ENCODE results near the gene VBP1.
"Not testable (repeated sequence)": the region's sequence is repeated elsewhere in the genome, so short reads cannot be mapped to it uniquely, and the experiment has no call there.

The VBP1 gene, protein sequence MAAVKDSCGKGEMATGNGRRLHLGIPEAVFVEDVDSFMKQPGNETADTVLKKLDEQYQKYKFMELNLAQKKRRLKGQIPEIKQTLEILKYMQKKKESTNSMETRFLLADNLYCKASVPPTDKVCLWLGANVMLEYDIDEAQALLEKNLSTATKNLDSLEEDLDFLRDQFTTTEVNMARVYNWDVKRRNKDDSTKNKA

DNA sequence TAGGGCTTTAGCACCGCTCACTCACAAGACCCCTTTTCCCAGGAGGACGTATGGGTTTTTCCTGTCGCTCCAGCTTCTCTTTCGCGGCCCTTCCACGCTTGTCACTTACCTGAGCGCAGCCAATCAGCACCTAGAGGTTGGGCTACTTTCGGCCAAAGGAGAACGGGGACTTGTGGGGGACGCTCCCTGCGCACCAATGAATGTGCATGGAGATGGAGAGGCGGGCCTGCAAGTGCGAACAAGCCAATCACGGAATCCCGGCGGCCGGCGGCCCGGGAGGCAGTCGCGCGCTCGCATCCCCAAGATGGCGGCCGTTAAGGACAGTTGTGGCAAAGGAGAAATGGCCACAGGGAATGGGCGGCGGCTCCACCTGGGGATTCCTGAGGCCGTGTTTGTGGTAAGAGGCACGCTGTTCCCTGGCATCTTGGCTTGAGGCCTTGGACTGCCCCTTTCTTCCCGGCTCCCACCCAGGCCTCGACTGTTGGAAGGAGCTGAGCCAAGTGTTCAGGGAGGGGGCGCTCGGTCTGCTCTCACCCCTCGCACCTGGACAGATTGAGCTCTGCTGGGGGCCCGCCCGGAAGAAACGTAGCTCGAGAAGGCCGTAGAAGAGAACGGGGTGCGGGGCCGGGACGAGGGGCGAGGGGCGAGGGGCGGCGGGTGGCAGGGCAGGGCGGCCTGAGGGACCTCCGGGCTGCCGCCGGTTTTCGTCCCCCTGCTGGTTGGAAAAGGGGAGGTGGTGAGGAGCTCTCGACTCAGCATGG, at the start of gene VBP1:
TSS of gene VBP1 (plus strand) at position 282 of the 761 bp plus-strand sequence. CDS start at position 305, 23 bp downstream.
- in situ Hi-C loops (cut with HindIII; ENCODE audit: low sequenced_read_pairs): no loop called here

DNA sequence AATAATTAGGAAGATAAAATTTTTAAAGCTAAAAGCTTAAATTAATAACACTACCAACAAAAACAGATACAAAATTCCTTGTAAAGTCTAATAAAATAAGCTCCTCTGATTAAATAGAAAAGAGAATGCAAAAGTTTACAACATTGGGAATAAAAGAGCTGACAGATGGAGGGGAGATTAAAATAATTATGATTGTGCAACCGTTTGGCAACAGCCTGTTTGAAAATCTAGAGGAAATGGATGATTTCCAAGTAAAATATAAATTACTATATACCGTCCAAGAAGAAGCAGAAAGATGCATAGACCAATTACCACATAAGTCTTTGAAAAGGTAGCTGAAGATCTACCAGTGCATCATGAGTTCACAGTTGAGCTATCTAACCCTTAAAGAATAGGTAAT, 46.4 kb upstream of the VBP1 start:
- in situ Hi-C loops (cut with HindIII; ENCODE audit: low sequenced_read_pairs): no loop called here

DNA sequence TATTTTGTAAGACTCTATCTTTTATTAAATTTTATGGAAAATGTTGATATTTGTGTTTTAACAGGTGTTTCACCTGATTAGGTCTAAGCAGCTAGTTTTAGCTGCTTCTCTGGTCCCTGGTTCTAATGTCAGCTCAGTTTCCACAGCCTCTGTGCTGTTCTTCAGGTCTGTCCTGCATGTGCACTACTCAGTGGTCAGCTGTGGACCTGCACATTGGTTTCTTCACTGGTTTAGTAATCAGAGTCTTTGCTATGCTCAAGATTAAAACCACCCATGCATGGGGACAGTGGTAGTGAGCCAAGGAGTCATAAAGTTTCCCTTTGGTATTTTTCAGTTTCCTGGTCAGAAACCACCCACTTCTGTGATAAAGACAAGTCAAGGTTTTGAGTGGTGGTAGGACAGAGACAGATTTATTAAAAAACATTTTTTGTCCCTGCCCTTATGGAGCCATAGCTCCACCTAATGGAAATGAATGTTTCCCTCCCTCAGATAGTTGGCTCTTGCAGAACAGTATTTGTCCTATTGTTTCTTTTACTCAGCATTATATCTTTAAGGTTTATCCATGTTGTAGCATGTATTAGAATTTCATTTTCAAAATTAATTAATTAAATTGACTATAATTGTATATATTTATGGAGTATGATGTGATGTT, 36.8 kb upstream of the VBP1 start:
- in situ Hi-C loops (cut with HindIII; ENCODE audit: low sequenced_read_pairs): no loop called here

DNA sequence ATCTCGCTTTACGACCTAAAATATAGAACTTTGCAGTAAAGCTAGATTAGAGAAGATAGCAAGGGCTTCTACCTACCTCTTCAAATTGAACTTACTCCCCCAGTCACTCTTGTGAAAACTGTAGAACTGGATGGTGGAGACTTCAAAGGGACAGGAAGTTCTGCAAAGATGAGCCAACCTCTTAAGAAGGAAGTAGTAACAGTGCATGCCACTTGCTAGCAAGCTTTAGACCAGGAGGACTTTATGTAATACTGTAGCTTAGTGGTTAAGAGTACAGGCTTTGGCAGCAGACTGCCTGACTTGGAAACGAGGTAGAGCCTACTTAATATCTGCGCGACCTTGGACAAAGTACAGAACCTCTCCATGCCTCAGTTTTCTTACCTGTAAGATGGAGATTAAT, 27.5 kb upstream of the VBP1 start:
- in situ Hi-C loops (cut with HindIII; ENCODE audit: low sequenced_read_pairs): no loop called here

DNA sequence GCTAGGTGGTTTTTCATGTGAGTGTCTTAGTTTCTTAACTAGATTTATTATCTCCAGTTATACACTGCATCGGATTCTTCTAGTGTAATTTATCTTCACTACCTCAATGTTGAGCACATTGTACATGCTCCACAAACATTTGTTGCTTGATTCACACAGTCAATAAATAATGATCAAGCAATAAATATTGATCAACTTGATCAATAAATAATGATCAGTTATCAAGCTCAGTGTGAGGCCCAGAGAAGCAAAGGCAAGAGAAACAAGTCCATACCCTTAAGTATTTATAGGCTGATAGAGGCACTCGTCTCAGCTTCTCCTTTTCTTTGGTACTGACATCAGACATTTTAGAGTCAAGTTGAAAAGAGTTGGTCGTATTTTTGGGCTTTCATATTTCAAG, 5.1 kb upstream of the VBP1 start:
- in situ Hi-C loops (cut with HindIII; ENCODE audit: low sequenced_read_pairs): no loop called here

DNA sequence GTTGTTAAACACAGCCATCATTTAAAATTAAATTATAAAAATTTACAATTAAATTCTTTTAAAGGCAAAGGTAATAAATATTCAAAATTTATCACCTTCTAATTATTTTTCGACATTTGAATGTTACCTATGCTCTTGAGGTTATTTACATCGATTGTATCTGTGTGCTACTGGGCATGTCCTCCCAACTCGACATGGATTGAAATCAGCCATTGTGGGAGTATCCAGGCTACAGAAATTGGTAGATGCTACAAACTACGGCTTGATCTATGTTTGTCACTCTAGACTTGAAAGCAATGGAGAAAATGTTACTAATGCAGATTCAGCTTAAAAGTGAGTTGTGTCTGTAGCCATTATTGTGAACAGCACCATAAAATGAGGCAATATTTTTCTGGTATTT, 2.5 kb upstream of the VBP1 start:
- in situ Hi-C loops (cut with HindIII; ENCODE audit: low sequenced_read_pairs): no loop called here

DNA sequence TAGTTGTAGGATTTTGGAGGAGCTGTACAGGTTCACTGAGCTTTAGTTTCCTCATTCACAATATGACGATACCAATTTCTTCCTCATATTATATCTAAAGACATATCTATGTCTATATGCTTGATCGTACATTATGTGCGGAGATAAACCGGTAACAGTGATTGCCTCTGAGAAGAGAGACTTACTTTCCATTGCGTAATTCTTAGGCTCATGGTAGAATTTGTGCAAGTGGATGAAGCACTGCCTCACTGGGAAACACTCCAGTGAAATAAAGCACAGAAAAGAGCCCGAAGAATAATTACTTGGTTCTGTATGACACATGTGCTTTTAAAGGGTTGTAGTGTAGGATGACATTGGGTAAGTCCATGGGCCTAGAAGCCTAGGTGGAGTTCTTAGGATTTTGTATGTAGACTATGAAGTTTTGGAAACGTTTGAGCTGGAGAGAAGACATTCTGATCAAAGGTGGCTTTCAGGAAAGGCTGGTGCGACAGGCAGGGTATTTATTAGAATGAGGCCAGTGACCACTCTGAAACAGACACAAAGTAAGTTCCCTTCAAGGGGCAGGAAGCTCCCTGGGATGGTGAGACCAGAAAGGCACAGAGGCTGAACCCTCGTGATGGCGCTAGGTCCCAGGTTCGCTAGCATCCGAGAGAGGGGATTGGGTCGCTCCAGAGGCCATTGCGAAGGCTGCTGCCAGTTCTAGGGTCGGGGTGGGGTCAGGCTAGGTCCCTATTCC, 649 bp upstream of the VBP1 start:
- in situ Hi-C loops (cut with HindIII; ENCODE audit: low sequenced_read_pairs): no loop called here

GRCh38 chrX:155216940-155217440, 730 bp downstream of the VBP1 start:
- in situ Hi-C loops (cut with HindIII; ENCODE audit: low sequenced_read_pairs): no loop called here

DNA sequence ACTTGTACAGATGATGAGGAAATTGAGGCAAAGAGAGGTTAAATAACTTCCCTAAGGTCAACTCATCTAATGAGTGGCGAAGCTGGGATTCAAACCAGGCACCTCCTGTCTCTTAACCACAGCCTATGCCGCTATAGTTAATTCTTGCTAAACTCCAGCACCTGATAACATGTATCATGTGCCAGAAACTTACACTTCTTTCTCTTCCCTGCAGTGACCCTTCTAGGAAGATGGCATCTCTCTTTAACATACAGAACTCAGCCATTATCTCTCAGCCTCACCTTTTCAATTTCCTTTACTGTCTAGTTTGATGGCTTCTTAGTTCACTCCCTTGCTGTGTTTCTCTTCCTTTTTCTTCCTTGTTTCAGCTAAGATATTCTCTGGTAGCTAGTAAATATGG, 2.5 kb downstream of the VBP1 start:
- in situ Hi-C loops (cut with HindIII; ENCODE audit: low sequenced_read_pairs): no loop called here

DNA sequence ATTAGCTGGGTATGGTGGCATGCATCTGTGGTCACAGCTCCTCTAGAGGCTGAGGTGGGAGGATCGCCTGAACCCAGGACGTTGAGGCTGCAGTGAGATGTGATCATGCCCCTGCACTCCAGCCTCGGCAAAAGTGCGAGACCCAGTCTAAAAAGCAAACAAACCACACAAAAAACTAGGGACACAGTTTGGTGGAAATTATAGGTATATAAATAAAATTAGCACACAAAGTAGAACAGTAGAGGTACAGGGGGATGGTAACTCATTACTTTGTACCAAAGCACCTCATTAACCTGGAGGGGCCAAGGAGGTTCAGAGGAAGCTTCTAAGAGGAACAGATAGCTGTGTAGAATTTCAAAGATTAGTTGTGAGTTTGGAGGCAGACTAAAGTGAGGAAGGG, 5.1 kb downstream of the VBP1 start:
- in situ Hi-C loops (cut with HindIII; ENCODE audit: low sequenced_read_pairs): no loop called here

DNA sequence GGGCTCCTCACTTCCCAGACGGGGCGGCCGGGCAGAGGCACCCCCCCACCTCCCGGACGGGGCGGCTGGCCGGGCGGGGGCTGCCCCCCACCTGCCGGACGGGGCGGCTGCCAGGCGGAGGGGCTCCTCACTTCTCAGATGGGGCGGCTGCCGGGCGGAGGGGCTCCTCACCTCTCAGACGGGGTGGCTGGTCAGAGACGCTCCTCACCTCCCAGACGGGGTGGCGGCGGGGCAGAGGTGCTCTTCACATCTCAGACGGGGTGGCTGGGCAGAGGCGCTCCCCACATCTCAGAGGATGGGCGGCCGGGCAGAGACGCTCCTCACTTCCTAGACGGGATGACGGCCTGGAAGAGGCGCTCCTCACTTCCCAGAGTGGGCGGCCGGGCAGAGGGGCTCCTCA, 7.5 kb downstream of the VBP1 start:
- in situ Hi-C loops (cut with HindIII; ENCODE audit: low sequenced_read_pairs): not testable (repeated sequence)

DNA sequence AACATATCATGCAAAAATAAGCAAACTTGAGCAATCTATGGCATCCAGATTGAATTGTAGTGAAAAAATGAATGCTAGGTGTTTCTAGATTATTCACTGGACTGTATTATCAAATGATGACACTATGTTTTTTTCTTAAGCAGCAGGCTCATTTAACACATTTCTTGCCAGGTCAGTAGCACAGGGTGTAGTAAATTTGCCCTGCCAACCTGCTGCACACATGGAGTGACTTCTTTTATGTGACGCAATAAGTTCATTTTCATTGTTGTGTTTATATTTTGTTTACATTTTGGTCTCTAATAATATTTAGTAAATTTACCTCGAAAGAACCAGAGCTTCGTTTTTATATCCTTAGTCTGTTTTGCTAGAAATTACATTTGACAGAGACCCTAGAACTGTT, 9.5 kb downstream of the VBP1 start:
- in situ Hi-C loops (cut with HindIII; ENCODE audit: low sequenced_read_pairs): no loop called here

DNA sequence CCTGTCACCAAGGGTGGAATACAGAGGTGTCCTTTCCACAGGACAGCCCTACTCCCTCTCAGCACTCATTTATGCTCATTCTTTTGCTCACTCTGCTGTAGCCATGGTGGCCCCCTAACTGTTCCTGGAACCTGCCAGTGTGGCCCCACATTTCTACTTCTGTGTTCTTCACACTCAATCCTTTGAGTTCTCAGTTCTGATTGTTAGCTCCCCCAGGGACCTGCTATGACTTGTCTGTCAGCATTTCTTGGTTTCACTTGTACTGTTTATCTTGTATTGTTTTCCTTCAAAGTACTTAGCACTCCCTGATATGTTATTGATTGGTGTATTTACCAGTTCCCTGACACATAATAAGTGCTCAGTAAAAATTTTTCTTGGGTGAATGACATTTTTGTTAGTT, 14.9 kb downstream of the VBP1 start:
- in situ Hi-C loops (cut with HindIII; ENCODE audit: low sequenced_read_pairs): no loop called here

GRCh38 chrX:155235891-155236290, 19.6 kb downstream of the VBP1 start:
- in situ Hi-C loops (cut with HindIII; ENCODE audit: low sequenced_read_pairs): no loop called here

GRCh38 chrX:155237719-155238118, 21.5 kb downstream of the VBP1 start:
- in situ Hi-C loops (cut with HindIII; ENCODE audit: low sequenced_read_pairs): no loop called here

DNA sequence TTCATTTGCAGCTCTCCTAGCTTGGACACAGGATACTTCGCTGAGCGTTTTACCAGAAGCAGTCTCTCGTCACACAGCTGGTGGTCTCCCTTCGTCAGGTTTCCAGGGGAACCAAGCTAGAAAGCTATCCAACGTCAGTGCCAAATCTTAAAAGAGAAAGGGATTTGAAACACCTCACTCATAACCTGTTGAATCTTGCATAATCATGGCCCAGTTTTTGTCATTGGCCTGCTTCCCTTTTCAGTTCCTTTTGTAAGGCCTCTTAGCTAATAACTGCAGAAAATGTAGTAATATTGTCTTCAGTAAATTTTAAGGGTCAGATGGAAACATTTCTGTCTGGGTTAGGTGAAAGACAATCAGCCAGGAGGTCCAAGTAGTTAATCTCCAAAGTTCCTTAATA, 26.0 kb downstream of the VBP1 start:
- in situ Hi-C loops (cut with HindIII; ENCODE audit: low sequenced_read_pairs): no loop called here

- in situ Hi-C loops (cut with HindIII; ENCODE audit: low sequenced_read_pairs): no loop called here
Observed at GRCh38 chrX:155246748-155247147, 30.5 kb downstream of the VBP1 start.

GRCh38 chrX:155247497-155247896, 31.2 kb downstream of the VBP1 start:
- in situ Hi-C loops (cut with HindIII; ENCODE audit: low sequenced_read_pairs): no loop called here

- in situ Hi-C loops (cut with HindIII; ENCODE audit: low sequenced_read_pairs): no loop called here
Observed at GRCh38 chrX:155251391-155251790, 35.1 kb downstream of the VBP1 start.

GRCh38 chrX:155259752-155260151, 43.5 kb downstream of the VBP1 start:
- in situ Hi-C loops (cut with HindIII; ENCODE audit: low sequenced_read_pairs): no loop called here

DNA sequence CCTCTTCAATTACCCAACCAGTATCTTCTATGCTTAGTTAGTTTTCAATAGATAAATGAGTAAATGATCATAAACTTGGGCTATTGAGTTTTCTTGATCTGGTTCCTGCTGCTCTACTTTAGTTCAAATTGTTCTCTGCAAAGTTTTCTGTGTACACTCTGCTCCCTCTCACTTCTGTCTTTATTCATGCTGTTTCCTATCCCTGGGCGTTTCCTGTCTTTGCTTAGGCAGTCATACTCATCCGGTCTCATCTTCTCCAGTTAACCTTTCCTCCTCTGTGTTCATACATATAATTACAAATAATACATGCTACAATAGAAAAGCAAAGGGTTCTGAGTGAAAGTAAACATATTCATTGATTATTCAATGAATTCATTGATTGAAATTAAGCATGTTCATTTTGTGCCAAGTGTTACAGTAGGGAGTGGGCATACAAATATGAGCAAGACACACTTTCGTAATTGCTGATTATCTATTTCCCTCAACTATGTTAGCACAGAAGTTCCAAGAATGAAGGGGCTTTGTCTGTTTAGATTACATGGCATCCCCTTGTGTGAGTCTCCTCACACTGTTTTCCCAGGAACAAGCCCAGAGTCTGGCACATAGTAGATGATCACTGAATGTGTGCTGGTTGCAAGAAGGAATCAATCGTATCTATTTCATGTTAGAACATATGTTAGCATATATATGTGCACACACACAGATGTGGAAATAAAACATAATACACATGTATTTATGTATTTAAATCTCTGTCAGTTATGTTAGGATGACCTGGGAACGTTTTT, 46.9 kb downstream of the VBP1 start:
- in situ Hi-C loops (cut with HindIII; ENCODE audit: low sequenced_read_pairs): no loop called here
